Coronary artery (tissue), 2 donors: Measurements from ENCODE around the gene KBTBD8.

Experiments
- DNase-seq: peaks from one replicate; pipeline ENCODE4 v3.0.0-alpha.2; 2017; ENCODE audit warnings: low spot score
- H3K27ac ChIP-seq, 2 donors: fragments of 200-600 bp; sonication (generic); one replicate each; pipeline ENCODE4 v1.5.1; 2016 to 2019
- H3K4me3 ChIP-seq: fragments of 200-600 bp; sonication (generic); 2 replicates; pipeline ENCODE4 v1.5.1; 2016; ENCODE audit warnings: mild to moderate bottlenecking, moderate library complexity
- CTCF ChIP-seq: fragments of 200-600 bp; sonication (generic); IDR thresholded peaks from one replicate; pipeline ENCODE4 v1.5.1; 2019; ENCODE audit warnings: antibody characterized with exemption

The KBTBD8 gene

GRCh38 chr3:67018105-67018788 is 20.1 kb downstream of the KBTBD8 start:
- Histone ChIP-seq H3K4me3 (no peak overlapping the region), H3K27ac (no peak overlapping the region)
- DNase-seq: no peak
- no peak for TF ChIP-seq CTCF

GRCh38 chr3:67018789-67019526 is 20.9 kb downstream of the KBTBD8 start:
- TF ChIP-seq CTCF: no peak
- H3K4me3 ChIP-seq: no peak overlapping the region
- H3K27ac ChIP-seq: no peak overlapping the region
- no peak for DNase-seq

- Histone ChIP-seq H3K4me3 (no peak overlapping the region), H3K27ac (no peak overlapping the region)
- no peak for DNase-seq
- no peak for TF ChIP-seq CTCF
These were observed 30.1 kb downstream of the KBTBD8 start for GRCh38 chr3:67028001-67028784.

GRCh38 chr3:67030785-67031740 is 33.0 kb downstream of the KBTBD8 start:
- Histone ChIP-seq H3K4me3 (no peak overlapping the region), H3K27ac (no peak overlapping the region)
- no peak for DNase-seq
- TF ChIP-seq CTCF: no peak

GRCh38 chr3:67031986-67032385 is 33.9 kb downstream of the KBTBD8 start:
- TF ChIP-seq CTCF: no peak
- no peak overlapping the region for H3K27ac ChIP-seq
- DNase-seq: no peak
- H3K4me3 ChIP-seq: no peak overlapping the region

GRCh38 chr3:67033079-67033478 is 35.0 kb downstream of the KBTBD8 start:
- no peak overlapping the region for H3K4me3 ChIP-seq
- no peak for DNase-seq
- no peak overlapping the region for H3K27ac ChIP-seq
- no peak for TF ChIP-seq CTCF
